Measurements from ENCODE around the gene CSNK2A2.
A peak's percentile ranks its signal among the peaks of the same experiment; 100 is the strongest.

CSNK2A2 gene

DNA sequence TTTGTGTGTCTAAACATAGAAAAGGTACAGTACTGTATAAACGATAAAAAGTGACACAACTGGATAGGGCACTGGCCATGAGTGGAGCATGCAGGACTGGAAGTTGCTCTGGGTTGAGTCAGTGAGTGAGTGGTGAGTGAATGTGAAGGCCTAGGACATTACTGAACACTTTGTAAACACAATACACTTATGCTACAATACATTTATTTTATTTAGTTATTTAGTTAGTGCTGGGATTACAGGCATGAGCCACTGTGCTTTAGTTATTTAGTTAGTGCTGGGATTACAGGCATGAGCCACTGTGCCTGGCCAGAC is 73.3 kb downstream of the CSNK2A2 start:
- H3K4me3 ChIP-seq (ENCODE audit: low read length), result no peak overlapping the region
- no peak overlapping the region for H2AFZ ChIP-seq (ENCODE audit: low read depth, low read length)
- H3K4me1 ChIP-seq (ENCODE audit: insufficient read depth, low read length), result peaks cover 63% of the 10 kb centered on the region
- H3K9me3 ChIP-seq (ENCODE audit: low read length), result no peaks in the 10 kb centered on the region
- no peaks in the 10 kb centered on the region for H3K27me3 ChIP-seq (ENCODE audit: insufficient read depth, low read length)
- H3K36me3 ChIP-seq (ENCODE audit: insufficient read depth, low read length), result peaks cover 5% of the 10 kb centered on the region

- Histone ChIP-seq H2AFZ (ENCODE audit: low read depth, low read length) (no peak overlapping the region), H3K36me3 (ENCODE audit: insufficient read depth, low read length) (peaks cover 5% of the 10 kb centered on the region), H3K4me1 (ENCODE audit: insufficient read depth, low read length) (peaks cover 68% of the 10 kb centered on the region), H3K27me3 (ENCODE audit: insufficient read depth, low read length) (no peaks in the 10 kb centered on the region), H3K9me3 (ENCODE audit: low read length) (no peaks in the 10 kb centered on the region), H3K4me3 (ENCODE audit: low read length) (no peak overlapping the region)
Measured at GRCh38 chr16:58123896-58124600, 73.9 kb downstream of the CSNK2A2 start.

GRCh38 chr16:58121132-58121531 is 76.8 kb downstream of the CSNK2A2 start:
- H2AFZ ChIP-seq (ENCODE audit: low read depth, low read length), result no peak overlapping the region
- H3K36me3 ChIP-seq (ENCODE audit: insufficient read depth, low read length), result peaks cover 14% of the 10 kb centered on the region
- peak overlapping the region; percentile 28 for H3K4me3 ChIP-seq (ENCODE audit: low read length)
- no peaks in the 10 kb centered on the region for H3K27me3 ChIP-seq (ENCODE audit: insufficient read depth, low read length)
- H3K4me1 ChIP-seq (ENCODE audit: insufficient read depth, low read length), result peaks cover 56% of the 10 kb centered on the region
- no peaks in the 10 kb centered on the region for H3K9me3 ChIP-seq (ENCODE audit: low read length)

- Histone ChIP-seq H3K36me3 (ENCODE audit: insufficient read depth, low read length) (peaks cover 18% of the 10 kb centered on the region), H3K4me1 (ENCODE audit: insufficient read depth, low read length) (peaks cover 48% of the 10 kb centered on the region), H2AFZ (ENCODE audit: low read depth, low read length) (no peak overlapping the region), H3K9me3 (ENCODE audit: low read length) (no peaks in the 10 kb centered on the region), H3K4me3 (ENCODE audit: low read length) (no peak overlapping the region), H3K27me3 (ENCODE audit: insufficient read depth, low read length) (no peaks in the 10 kb centered on the region)
Measured at GRCh38 chr16:58120234-58120633, 77.7 kb downstream of the CSNK2A2 start.

DNA sequence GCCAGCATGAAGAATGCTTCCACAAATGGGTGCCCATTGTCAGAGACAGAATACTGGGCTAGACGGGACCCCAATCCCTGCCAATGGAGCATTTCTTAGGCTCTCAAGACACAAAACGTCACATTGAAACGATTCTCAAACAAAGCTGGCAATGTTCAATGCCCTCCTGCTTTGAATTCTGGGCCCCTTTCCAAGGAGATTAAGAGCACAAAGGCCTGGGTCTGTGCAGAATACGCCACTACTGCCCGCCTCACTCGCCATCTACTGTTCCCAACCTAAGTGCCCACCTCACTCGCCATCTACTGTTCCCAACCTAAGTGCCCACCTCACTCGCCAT is 78.4 kb downstream of the CSNK2A2 start:
- Histone ChIP-seq H3K4me1 (ENCODE audit: insufficient read depth, low read length) (peaks cover 45% of the 10 kb centered on the region), H3K36me3 (ENCODE audit: insufficient read depth, low read length) (peaks cover 26% of the 10 kb centered on the region), H3K27me3 (ENCODE audit: insufficient read depth, low read length) (no peaks in the 10 kb centered on the region), H3K4me3 (ENCODE audit: low read length) (no peak overlapping the region), H3K9me3 (ENCODE audit: low read length) (no peaks in the 10 kb centered on the region), H2AFZ (ENCODE audit: low read depth, low read length) (no peak overlapping the region)

GRCh38 chr16:58118801-58119508 is 79.0 kb downstream of the CSNK2A2 start:
- Histone ChIP-seq H2AFZ (ENCODE audit: low read depth, low read length) (no peak overlapping the region), H3K4me3 (ENCODE audit: low read length) (no peak overlapping the region)

DNA sequence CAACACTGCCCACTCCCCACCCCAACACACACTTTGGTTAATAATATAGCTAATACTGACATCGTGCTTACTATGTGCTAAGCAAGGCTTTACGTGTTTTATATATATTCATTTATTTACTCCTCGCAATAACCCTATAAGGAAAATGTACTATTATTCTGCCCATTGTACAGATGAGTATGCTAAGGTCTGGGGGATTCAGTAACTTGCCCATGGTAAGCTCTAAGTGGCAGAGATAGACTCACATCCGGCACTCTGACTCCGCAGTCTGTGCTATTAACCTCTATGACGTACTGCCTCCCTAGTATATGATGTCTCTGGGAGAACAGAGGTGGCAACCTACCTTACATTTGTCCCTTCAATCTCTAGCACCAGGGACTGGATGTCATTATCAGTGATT is 81.4 kb downstream of the CSNK2A2 start:
- Histone ChIP-seq H3K9me3 (ENCODE audit: low read length) (peaks cover 2% of the 10 kb centered on the region), H3K27me3 (ENCODE audit: insufficient read depth, low read length) (no peaks in the 10 kb centered on the region), H2AFZ (ENCODE audit: low read depth, low read length) (no peak overlapping the region), H3K4me3 (ENCODE audit: low read length) (no peak overlapping the region), H3K36me3 (ENCODE audit: insufficient read depth, low read length) (peaks cover 43% of the 10 kb centered on the region), H3K4me1 (ENCODE audit: insufficient read depth, low read length) (peaks cover 29% of the 10 kb centered on the region)

More at GRCh38 chr16:58118801-58119508, 79.0 kb downstream of the CSNK2A2 start:
- Histone ChIP-seq H3K4me1 (ENCODE audit: insufficient read depth, low read length) (peaks cover 44% of the 10 kb centered on the region), H3K9me3 (ENCODE audit: low read length) (peaks cover under 1% of the 10 kb centered on the region), H3K27me3 (ENCODE audit: insufficient read depth, low read length) (no peaks in the 10 kb centered on the region), H3K36me3 (ENCODE audit: insufficient read depth, low read length) (peaks cover 28% of the 10 kb centered on the region)

- H3K27me3 ChIP-seq (ENCODE audit: insufficient read depth, low read length), result no peaks in the 10 kb centered on the region
- peaks cover 2% of the 10 kb centered on the region for H3K9me3 ChIP-seq (ENCODE audit: low read length)
- no peak overlapping the region for H2AFZ ChIP-seq (ENCODE audit: low read depth, low read length)
- H3K4me1 ChIP-seq (ENCODE audit: insufficient read depth, low read length), result peaks cover 27% of the 10 kb centered on the region
- no peak overlapping the region for H3K4me3 ChIP-seq (ENCODE audit: low read length)
- H3K36me3 ChIP-seq (ENCODE audit: insufficient read depth, low read length), result peaks cover 43% of the 10 kb centered on the region
Measured at GRCh38 chr16:58116081-58116480, 81.8 kb downstream of the CSNK2A2 start.

DNA sequence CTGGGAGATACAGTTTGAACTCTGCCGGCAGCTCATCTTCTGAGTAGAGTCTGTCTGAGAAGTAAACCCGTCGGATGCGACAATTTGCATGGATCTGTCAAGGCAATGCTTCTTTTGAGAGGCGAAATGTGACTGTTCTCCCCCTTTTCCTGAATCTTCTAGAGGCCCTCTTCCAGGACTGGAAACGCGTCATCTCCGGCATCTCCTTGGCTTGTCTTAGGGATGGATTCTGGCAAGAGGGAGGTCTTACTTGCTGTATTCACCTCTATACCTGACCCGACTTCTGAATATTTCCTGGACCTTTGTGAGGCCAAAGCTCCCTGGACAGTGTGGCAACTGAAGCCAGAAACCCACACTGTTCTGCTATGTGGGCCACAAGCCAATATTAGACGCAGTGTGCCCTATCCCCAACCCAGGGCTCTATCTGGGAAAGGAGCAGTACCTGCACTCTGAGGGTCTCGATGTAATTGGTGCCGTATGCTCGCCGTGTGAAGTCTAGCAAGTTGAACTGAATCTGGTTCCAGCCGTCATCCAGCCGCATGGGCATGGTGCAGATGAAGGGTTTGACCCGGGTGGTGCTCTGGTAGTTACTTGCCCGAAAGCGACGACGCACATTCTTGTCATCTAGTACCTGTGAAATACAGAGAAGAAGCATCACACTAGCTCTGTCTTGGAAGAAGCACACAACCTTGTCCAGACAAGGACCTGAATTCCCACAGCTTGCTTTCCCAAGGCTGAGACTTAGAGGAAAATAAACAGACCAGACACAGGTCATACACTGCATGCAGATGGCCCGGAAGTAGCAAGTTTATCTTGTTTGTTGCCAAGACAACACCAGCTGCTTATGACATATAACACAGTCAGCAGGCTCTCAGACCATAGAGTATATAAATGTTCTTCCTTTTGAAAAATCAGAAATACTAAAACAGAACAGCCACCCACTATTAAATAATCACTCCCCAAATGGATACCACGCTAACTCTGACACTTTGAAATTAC is 82.8 kb downstream of the CSNK2A2 start:
- H3K36me3 ChIP-seq (ENCODE audit: insufficient read depth, low read length), result peaks cover 43% of the 10 kb centered on the region
- peaks cover 2% of the 10 kb centered on the region for H3K9me3 ChIP-seq (ENCODE audit: low read length)
- no peaks in the 10 kb centered on the region for H3K27me3 ChIP-seq (ENCODE audit: insufficient read depth, low read length)
- H2AFZ ChIP-seq (ENCODE audit: low read depth, low read length), result no peak overlapping the region
- peaks cover 26% of the 10 kb centered on the region for H3K4me1 ChIP-seq (ENCODE audit: insufficient read depth, low read length)
- H3K4me3 ChIP-seq (ENCODE audit: low read length), result no peak overlapping the region

DNA sequence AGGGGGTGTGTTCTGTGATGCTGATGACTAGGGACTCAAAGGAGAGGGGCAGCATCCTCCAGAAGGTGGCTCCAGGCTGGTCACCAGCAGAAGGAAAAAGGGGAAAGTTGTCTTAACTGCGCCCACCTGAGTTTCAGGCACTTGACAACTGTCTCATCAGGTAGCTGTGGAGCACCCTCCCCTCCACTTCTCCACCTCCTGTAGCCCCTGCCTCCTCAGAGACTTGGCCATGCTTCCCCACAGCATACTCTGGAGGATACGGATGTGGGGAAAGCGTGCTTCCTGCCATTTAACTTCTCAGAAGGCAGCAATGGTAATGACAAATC is 86.6 kb downstream of the CSNK2A2 start:
- peaks cover 2% of the 10 kb centered on the region for H3K9me3 ChIP-seq (ENCODE audit: low read length)
- H3K4me1 ChIP-seq (ENCODE audit: insufficient read depth, low read length), result peaks cover 20% of the 10 kb centered on the region
- H2AFZ ChIP-seq (ENCODE audit: low read depth, low read length), result no peak overlapping the region
- H3K4me3 ChIP-seq (ENCODE audit: low read length), result no peak overlapping the region
- no peaks in the 10 kb centered on the region for H3K27me3 ChIP-seq (ENCODE audit: insufficient read depth, low read length)
- peaks cover 35% of the 10 kb centered on the region for H3K36me3 ChIP-seq (ENCODE audit: insufficient read depth, low read length)

GRCh38 chr16:58110571-58111301 is 87.2 kb downstream of the CSNK2A2 start:
- Histone ChIP-seq H3K4me3 (ENCODE audit: low read length) (no peak overlapping the region), H2AFZ (ENCODE audit: low read depth, low read length) (no peak overlapping the region), H3K4me1 (ENCODE audit: insufficient read depth, low read length) (peaks cover 20% of the 10 kb centered on the region), H3K9me3 (ENCODE audit: low read length) (peaks cover 2% of the 10 kb centered on the region), H3K36me3 (ENCODE audit: insufficient read depth, low read length) (peaks cover 30% of the 10 kb centered on the region), H3K27me3 (ENCODE audit: insufficient read depth, low read length) (no peaks in the 10 kb centered on the region)

DNA sequence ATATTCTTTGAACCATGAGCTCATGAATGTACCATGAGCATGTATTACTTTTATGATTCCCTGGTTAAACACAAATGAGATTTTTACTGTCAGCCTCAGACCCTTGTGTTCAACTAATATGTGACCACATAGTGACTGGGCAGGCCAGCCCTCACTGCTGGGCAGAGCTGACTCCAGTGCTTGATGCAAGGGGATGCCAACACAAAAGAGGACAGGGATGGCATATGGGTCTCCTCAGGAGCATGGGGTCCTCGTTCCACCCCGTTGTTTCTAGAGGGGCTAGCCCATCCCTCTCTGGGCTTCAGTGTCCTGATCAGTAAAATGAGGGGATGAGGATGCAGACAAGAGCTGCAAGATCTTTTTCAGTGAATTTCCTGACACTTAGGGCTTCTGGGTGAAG is 88.0 kb downstream of the CSNK2A2 start:
- Histone ChIP-seq H3K36me3 (ENCODE audit: insufficient read depth, low read length) (peaks cover 21% of the 10 kb centered on the region), H3K27me3 (ENCODE audit: insufficient read depth, low read length) (no peaks in the 10 kb centered on the region), H3K9me3 (ENCODE audit: low read length) (peaks cover 2% of the 10 kb centered on the region), H2AFZ (ENCODE audit: low read depth, low read length) (no peak overlapping the region), H3K4me3 (ENCODE audit: low read length) (no peak overlapping the region), H3K4me1 (ENCODE audit: insufficient read depth, low read length) (peaks cover 24% of the 10 kb centered on the region)
